Neural cell (in vitro differentiated cells): ENCODE data around the gene INHA.

Experiments used
- EP300 ChIP-seq: fragments of 450-650 bp; conservative IDR thresholded peaks from 2 replicates; pipeline ENCODE4 v1.6.1; 2014; ENCODE audit warnings: antibody characterized with exemption, mild to moderate bottlenecking, moderate library complexity; ENCODE audit not compliant: poor library complexity, severe bottlenecking
- EZH2 ChIP-seq: fragments of 200-600, 300-800 bp; shearing (Covaris generic), sonication (generic); IDR thresholded peaks from 2 replicates; pipeline ENCODE4 v1.6.1; 2014; ENCODE audit warnings: antibody characterized with exemption, low read length, borderline replicate concordance, mild to moderate bottlenecking; ENCODE audit not compliant: insufficient read depth, poor library complexity, severe bottlenecking
- MXI1 ChIP-seq: fragments of 450-650 bp; conservative IDR thresholded peaks from 2 replicates; pipeline ENCODE4 v1.6.1; 2014; ENCODE audit warnings: antibody characterized with exemption, mild to moderate bottlenecking; ENCODE audit not compliant: poor library complexity, severe bottlenecking
- POLR2AphosphoS5 ChIP-seq: IDR thresholded peaks from 2 replicates; pipeline ENCODE4 v1.6.1; 2012
- RAD21 ChIP-seq: fragments of 450-650 bp; conservative IDR thresholded peaks from 2 replicates; pipeline ENCODE4 v1.6.1; 2014; ENCODE audit warnings: antibody characterized with exemption, mild to moderate bottlenecking, moderate library complexity
- TAF1 ChIP-seq: IDR thresholded peaks from 2 replicates; pipeline ENCODE4 v1.6.1; 2012; ENCODE audit warnings: low read depth
- TF ChIP-seq, protein P1 (sequence below): fragments of 450-650 bp; IDR thresholded peaks from 2 replicates; pipeline ENCODE4 v1.5.1; 2014; ENCODE audit warnings: antibody characterized with exemption, mild to moderate bottlenecking, moderate library complexity; ENCODE audit not compliant: poor library complexity, severe bottlenecking
- TF ChIP-seq, protein P2 (sequence below): IDR thresholded peaks from 2 replicates; pipeline ENCODE4 v1.6.1; 2012; ENCODE audit warnings: borderline replicate concordance

DNA sequence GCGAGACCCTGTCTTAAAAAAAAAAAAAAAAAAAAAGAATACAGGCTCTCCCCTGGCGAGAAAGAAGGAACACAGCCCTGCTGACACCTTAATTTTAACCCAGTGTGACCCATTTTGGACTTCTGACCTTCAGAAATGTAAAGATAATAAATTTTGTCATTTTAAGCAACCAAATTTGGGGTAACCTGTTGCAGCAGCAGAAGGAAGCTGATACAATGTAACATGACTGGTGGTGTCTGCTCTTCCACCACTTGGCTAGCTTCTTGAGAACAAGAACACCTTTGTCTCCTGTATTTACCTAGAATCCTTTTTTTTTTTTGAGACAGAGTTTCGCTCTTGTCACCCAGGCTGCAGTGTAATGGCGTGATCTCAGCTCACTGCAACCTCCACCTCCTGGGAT is 19.0 kb downstream of the INHA start:
- TF ChIP-seq, protein P1, sequence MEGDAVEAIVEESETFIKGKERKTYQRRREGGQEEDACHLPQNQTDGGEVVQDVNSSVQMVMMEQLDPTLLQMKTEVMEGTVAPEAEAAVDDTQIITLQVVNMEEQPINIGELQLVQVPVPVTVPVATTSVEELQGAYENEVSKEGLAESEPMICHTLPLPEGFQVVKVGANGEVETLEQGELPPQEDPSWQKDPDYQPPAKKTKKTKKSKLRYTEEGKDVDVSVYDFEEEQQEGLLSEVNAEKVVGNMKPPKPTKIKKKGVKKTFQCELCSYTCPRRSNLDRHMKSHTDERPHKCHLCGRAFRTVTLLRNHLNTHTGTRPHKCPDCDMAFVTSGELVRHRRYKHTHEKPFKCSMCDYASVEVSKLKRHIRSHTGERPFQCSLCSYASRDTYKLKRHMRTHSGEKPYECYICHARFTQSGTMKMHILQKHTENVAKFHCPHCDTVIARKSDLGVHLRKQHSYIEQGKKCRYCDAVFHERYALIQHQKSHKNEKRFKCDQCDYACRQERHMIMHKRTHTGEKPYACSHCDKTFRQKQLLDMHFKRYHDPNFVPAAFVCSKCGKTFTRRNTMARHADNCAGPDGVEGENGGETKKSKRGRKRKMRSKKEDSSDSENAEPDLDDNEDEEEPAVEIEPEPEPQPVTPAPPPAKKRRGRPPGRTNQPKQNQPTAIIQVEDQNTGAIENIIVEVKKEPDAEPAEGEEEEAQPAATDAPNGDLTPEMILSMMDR: no peak
- no peak for TF ChIP-seq TAF1
- TF ChIP-seq POLR2AphosphoS5: no peak
- no peak for TF ChIP-seq RAD21
- no peak for TF ChIP-seq EZH2
- TF ChIP-seq, protein P2, sequence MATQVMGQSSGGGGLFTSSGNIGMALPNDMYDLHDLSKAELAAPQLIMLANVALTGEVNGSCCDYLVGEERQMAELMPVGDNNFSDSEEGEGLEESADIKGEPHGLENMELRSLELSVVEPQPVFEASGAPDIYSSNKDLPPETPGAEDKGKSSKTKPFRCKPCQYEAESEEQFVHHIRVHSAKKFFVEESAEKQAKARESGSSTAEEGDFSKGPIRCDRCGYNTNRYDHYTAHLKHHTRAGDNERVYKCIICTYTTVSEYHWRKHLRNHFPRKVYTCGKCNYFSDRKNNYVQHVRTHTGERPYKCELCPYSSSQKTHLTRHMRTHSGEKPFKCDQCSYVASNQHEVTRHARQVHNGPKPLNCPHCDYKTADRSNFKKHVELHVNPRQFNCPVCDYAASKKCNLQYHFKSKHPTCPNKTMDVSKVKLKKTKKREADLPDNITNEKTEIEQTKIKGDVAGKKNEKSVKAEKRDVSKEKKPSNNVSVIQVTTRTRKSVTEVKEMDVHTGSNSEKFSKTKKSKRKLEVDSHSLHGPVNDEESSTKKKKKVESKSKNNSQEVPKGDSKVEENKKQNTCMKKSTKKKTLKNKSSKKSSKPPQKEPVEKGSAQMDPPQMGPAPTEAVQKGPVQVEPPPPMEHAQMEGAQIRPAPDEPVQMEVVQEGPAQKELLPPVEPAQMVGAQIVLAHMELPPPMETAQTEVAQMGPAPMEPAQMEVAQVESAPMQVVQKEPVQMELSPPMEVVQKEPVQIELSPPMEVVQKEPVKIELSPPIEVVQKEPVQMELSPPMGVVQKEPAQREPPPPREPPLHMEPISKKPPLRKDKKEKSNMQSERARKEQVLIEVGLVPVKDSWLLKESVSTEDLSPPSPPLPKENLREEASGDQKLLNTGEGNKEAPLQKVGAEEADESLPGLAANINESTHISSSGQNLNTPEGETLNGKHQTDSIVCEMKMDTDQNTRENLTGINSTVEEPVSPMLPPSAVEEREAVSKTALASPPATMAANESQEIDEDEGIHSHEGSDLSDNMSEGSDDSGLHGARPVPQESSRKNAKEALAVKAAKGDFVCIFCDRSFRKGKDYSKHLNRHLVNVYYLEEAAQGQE: no peak
- no peak for TF ChIP-seq MXI1
- no peak for TF ChIP-seq EP300
